ENCODE data around the gene ENTR1.
A peak's percentile ranks its signal among the peaks of the same experiment; 100 is the strongest.
"Not testable (repeated sequence)": the region's sequence is repeated elsewhere in the genome, so short reads cannot be mapped to it uniquely, and the experiment has no call there.

The ENTR1 gene

GRCh38 chr9:136439481-136440408 lies 29.3 kb upstream of the ENTR1 start, which contains the start of gene INPP5E:
INPP5E (minus strand) TSS chr9:136439845; CDS start chr9:136439419, 426 bp downstream.
- DNase-seq: peak; percentile 77

GRCh38 chr9:136438548-136439480 lies 28.4 kb upstream of the ENTR1 start:
- DNase-seq: peak; percentile 74

GRCh38 chr9:136437839-136438547 lies 27.6 kb upstream of the ENTR1 start:
- no peak for DNase-seq

DNA sequence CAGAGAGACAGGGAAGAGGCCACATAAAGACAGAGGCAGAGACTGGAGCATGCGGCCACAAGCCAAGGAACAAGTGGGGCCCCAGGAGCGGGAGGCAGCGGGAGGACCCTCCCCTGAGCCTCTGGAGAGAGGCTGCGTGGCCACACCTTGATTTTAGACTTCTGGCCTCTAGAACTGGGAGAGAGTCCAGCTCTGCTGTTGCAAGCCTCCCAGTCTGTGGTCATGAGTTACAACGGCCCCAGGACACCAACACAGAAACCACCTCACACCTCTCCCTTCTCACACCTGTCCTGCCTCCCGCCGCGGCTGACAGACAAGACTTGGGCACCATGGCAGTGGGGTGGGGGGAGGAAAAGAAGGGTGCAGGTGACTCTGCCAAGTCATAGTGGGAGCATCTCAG lies 27.0 kb upstream of the ENTR1 start:
- no peak for DNase-seq

- no peak for DNase-seq
Measured at GRCh38 chr9:136436055-136436634, 25.7 kb upstream of the ENTR1 start.

GRCh38 chr9:136434580-136435169 lies 24.3 kb upstream of the ENTR1 start:
- no peak for DNase-seq

DNA sequence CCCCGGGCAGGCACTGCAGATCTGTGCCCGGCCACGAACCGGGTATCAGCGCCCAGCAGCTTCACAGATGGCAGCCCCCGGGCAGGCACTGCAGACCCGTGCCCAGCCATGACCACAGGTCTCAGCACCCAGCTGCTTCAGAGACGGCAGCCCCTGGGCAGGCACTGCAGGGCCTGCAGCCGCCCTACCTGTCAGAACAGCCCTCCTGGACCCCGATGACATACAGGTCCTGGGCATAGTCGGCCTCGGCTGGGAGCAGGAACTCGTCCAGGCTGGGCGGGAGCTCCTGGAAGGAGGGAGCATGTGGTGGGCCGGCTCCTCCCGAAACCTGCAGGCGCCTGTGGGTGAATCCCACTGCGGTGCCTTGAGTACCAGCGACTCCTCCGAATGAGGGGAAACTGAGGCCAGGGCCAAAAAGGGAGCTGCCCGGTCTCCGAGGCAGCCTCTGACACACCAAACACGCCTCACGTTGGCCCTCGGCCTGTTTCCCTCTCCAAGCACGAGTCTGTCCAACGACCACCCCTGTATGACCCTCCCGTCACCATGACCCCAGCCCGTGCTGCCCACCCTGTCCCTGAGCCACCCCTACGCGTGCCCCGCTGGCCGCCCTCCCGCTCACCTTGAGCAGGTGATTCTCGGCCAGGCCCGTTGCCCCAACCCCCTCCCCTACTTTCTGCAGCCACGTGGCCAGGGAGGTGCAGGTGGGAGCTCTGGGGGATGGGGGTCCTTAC lies 23.6 kb upstream of the ENTR1 start:
- DNase-seq: no peak

DNA sequence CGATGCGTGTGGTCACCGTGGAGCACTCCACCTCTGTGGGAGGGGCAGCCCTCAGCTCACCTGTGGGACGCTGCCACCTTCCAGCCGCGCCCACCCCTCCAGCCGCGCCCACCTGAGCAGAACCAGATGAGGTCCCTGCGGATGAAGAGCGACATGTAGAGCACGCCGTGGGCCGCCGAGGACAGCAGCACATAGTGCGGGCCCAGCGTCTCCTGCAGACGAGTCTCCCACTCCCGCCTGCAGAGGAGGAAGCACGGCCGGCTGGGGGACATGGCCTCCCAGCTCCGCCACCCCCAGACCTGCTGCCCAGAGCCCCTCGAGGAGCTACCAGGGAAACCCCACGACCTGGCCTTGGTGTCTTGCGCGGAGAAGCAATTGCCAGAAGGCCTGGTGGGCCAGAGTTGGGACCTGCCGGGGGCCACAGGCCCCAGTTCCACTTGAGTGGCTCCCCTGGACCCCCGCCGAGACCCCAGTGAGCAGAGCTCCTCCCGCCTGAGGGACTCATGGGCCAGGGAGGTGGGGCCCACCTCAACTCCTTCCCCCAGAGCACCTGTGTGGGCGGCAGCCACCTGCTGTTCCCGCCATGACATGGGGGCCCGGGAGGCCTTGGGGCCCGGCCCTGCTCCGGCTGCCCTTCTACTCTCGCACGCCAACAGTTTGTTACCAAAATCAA lies 22.8 kb upstream of the ENTR1 start:
- DNase-seq: no peak

- no peak for DNase-seq
Measured at GRCh38 chr9:136432591-136432990, 22.2 kb upstream of the ENTR1 start.

- DNase-seq: no peak
Measured at GRCh38 chr9:136431782-136432350, 21.5 kb upstream of the ENTR1 start.

- no peak for DNase-seq
Measured at GRCh38 chr9:136430588-136431234, 20.3 kb upstream of the ENTR1 start.

- no peak for DNase-seq
Measured at GRCh38 chr9:136429683-136430491, 19.5 kb upstream of the ENTR1 start.

DNA sequence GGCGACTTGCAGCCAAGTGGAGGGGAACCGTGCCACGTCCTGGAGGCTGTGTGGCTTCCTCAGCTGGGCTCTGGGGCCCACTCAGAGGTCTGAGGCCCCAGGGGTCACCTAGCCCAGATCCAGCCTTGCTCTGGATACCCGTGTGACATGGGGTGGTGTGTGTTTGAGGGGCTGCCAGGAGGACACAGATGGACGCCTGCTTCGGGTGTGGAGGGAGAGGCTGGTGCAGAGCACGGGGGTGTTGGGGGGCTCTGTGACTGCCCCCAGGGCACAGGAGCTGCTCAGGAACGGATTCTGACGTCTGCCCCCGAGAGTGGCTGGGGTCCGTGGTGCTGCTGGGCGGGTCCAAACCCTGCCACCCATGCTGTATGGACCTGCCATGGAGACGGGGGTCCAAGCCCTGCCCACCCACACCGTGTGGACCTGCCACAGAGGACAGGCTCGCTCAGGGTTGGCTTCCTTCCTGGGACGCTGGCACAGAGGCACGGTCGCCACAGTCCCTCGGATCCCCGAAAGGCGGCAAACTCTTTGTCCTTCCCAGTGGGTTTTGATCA lies 18.7 kb upstream of the ENTR1 start:
- DNase-seq: no peak

DNA sequence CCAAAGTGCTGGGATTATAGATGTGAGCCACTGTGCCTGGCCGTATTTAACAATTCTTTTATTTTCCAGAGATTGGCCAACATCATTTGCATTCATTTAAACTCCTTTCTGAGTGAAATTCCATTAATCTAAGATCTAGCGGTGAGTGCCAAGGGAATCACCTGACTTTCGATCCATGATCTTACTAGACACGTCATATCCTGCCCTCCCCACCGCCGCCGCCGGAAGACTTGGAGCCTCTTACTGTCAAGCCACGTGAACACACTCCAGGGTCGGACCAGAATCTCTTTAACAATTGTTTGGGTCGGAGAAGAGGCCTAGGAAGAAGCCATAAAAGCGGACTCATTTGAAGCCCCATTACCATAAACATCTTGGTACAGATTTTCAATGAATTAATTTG lies 16.4 kb upstream of the ENTR1 start:
- no peak for DNase-seq

DNA sequence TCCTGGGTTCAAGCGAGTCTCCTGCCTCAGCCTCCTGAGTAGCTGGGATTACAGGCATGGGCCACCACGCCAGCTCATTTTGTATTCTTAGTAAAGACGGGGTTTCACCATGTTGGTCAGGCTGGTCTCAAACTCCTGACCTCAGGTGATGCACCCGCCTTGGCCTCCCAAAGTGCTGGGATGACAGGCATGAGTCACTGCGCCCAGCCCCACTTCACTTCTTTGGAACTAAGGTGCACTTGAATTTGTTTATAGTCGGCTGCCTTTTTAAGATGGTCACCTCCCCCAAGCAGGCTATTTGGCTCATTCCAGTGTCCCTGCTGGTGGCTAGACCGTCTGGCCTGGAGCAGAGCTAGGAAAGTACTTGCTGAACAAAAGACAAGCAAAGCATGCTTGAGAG lies 15.0 kb upstream of the ENTR1 start:
- DNase-seq: not testable (repeated sequence)

DNA sequence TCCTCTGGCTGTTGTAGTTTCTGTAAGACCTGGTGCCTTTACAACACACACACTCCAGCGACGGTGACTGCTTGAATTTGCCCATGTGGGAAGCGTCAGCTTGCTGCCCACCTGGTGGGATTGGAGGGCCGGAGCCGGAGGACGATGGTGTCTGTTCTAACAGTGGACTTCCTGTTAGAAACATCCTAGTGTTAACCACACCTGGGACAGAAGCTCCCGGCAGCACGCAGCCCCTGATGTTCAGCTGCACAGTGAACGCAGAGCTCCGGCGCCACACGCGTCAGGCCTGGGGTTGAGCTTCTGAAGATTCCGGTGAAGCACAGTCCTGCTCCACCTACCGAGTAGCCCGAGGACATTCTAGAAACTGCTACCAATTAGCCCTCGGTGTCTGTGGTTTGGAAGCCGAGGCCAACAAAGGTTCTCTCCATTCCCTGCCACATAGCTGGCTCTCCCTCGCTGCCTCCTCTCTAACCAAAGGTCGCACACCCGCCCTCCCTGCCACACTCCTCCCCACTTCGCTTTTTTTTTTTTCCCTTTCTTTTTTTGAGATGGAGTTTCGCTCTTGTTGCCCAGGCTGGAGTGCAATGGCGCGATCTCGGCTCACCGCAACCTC lies 14.4 kb upstream of the ENTR1 start:
- DNase-seq: no peak

DNA sequence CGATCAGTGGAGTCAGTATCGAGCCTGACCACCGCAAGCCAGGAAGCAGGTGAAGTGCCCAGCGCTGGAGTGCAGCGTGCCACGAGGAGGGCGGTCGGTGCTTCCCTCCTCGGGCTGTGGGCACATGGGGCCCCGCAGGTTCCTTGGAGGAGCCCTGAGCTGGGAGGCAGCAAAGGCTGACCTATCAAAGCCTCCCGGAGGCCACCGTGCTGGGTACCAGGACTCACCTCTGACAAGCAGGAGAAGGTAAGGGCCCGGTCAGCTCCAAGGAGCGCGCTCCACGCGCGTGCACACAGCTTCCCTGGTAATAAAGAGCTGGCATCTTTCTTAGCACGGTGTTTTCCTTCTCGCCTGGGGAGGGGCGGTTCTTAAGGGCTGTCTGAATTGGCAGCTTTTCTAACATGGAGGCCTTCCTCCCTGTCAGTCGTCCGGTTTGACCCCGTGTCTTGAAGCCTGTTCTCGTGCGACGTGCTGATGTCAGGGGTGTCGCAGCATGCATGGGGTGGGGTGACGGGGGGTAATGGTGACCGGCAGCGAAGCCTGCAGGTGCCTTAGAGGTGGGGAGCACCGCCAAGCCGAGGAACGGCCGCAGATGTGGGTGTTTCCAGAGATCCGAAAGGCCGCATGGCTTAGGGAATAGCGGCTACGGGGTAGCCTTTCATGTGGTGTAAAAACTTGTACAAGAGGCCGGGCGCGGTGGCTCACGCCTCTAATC lies 13.2 kb upstream of the ENTR1 start:
- DNase-seq: no peak
